ENCODE data around the gene ZBTB48.
"Not testable (repeated sequence)": the region's sequence is repeated elsewhere in the genome, so short reads cannot be mapped to it uniquely, and the experiment has no call there.

The ZBTB48 gene

DNA sequence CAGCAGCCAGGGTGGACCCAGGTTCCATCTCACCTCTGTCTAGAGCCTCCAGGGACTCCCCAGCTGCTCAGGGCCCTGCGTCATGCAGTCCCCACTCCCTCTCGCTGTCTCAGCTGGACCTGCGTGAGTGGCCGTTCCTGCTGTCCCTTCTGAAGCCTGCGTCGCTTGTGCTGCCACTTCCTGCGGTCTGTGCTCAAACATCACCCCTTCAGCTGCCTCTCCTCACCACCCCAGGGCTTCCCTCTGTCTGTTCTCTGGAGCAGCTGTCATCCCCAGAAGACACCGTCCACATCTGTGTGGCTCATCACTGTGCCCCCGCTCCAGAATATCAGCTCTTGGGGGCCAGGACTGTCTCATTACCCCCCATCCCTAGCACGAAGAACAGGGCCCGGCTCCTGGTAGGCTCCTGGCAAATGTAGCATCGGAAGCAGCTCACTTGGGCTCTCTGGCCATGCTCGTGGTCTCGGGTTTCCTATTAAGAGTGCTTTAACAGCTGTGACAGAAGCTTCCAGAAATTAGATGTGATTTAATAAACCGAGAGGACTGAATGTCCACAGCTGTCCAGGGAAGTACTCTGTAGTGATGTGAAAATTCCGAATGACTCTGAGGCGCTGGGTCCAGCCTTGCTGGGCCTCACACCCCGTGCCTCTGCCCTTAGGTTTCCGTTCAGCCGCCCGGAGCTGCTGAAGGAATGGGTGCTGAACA lies 48.2 kb downstream of the ZBTB48 start:
- Histone ChIP-seq H3K9me3 (ENCODE audit: control insufficient read depth, insufficient read depth, low read depth, low read length) (no peaks in the 10 kb centered on the region), H3K4me1 (ENCODE audit: control insufficient read depth, insufficient read depth, low read length) (peaks cover 4% of the 10 kb centered on the region; the same call in 1 of the 2 replicates), H3K4me3 (ENCODE audit: low read depth, low read length) (no peak overlapping the region), H3K9ac (ENCODE audit: low read length) (peak overlapping the region; percentile 48), H3K27me3 (ENCODE audit: control insufficient read depth, insufficient read depth, low read length) (no peaks in the 10 kb centered on the region), H3K36me3 (ENCODE audit: control insufficient read depth, insufficient read depth, low read length) (peaks cover 56% of the 10 kb centered on the region), H3K27ac (ENCODE audit: low read depth, low read length) (no peak overlapping the region)

DNA sequence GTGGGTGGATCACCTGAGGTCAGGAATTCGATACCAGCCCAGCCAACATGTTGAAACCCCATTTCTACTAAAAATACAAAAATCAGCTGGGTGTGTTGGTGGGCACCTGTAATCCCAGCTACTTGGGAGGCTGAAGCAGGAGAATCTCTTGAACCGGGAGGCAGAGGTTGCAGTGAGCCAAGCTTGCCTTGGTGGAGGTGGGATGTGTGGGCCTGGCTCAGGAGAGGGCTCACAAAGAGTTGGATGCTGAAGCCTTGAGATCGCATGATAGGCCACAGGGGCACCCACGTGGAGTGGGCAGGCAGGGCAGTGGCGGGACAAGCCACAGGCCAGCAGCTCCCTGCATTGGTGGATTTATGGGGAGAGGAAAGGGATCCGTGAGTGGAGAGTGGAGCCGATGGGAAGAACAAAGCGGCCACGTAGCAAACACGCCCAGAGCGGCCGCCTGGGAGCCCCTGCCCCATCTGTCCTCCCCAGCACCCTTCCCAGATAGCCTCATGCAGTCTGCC lies 49.2 kb downstream of the ZBTB48 start:
- Histone ChIP-seq H3K27ac (ENCODE audit: low read depth, low read length) (no peak overlapping the region), H3K9me3 (ENCODE audit: control insufficient read depth, insufficient read depth, low read depth, low read length) (no peaks in the 10 kb centered on the region), H3K4me1 (ENCODE audit: control insufficient read depth, insufficient read depth, low read length) (peaks cover 4% of the 10 kb centered on the region; the same call in 1 of the 2 replicates), H3K36me3 (ENCODE audit: control insufficient read depth, insufficient read depth, low read length) (peaks cover 56% of the 10 kb centered on the region), H3K9ac (ENCODE audit: low read length) (no peak overlapping the region), H3K4me3 (ENCODE audit: low read depth, low read length) (no peak overlapping the region), H3K27me3 (ENCODE audit: control insufficient read depth, insufficient read depth, low read length) (no peaks in the 10 kb centered on the region)

DNA sequence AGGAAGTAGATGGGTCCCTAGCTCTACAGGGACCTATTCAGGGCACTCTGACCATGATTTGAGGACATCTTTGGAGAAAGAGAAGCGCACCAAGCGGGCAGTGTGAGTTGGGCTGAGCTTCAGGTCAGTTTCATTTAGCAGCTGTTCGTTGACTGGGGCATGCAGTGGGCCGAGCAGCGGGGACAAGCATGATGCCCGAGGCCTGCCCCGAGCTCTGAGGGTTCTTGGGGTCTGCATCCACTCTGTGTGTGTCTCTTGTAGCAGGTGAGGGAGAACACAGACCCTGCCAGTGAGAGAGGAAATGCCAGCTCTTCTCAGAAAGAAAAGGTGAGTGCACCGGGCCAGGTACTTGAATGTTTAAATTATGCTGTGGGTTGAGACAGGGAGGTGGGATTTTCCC lies 50.2 kb downstream of the ZBTB48 start:
- Histone ChIP-seq H3K27me3 (ENCODE audit: control insufficient read depth, insufficient read depth, low read length) (no peaks in the 10 kb centered on the region), H3K4me3 (ENCODE audit: low read depth, low read length) (no peak overlapping the region), H3K36me3 (ENCODE audit: control insufficient read depth, insufficient read depth, low read length) (peaks cover 66% of the 10 kb centered on the region), H3K27ac (ENCODE audit: low read depth, low read length) (no peak overlapping the region), H3K9ac (ENCODE audit: low read length) (no peak overlapping the region), H3K4me1 (ENCODE audit: control insufficient read depth, insufficient read depth, low read length) (no peaks in the 10 kb centered on the region), H3K9me3 (ENCODE audit: control insufficient read depth, insufficient read depth, low read depth, low read length) (no peaks in the 10 kb centered on the region)

DNA sequence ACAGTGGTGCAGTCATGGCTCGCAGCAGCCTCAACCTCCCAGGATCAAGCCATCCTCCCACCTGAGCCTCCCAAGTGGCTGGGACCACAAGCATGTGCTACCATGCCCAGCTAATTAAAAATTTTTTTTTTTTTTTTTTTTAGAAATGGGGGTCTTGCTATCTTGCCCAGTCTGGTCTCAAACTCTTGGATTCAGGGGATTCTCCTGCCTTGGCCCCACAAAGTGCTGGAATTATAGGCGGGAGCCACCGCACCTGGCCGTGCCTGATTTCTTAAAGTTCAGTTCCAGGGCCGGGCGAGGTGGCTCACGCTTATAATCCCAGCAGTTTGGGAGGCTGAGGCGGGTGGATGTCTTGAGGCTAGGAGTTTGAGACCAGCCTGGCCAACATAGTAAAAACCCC lies 51.3 kb downstream of the ZBTB48 start:
- Histone ChIP-seq H3K36me3 (ENCODE audit: control insufficient read depth, insufficient read depth, low read length) (peaks cover 76% of the 10 kb centered on the region), H3K4me3 (ENCODE audit: low read depth, low read length) (no peak overlapping the region), H3K4me1 (ENCODE audit: control insufficient read depth, insufficient read depth, low read length) (no peaks in the 10 kb centered on the region), H3K27me3 (ENCODE audit: control insufficient read depth, insufficient read depth, low read length) (no peaks in the 10 kb centered on the region), H3K9ac (ENCODE audit: low read length) (no peak overlapping the region), H3K27ac (ENCODE audit: low read depth, low read length) (no peak overlapping the region), H3K9me3 (ENCODE audit: control insufficient read depth, insufficient read depth, low read depth, low read length) (no peaks in the 10 kb centered on the region)

DNA sequence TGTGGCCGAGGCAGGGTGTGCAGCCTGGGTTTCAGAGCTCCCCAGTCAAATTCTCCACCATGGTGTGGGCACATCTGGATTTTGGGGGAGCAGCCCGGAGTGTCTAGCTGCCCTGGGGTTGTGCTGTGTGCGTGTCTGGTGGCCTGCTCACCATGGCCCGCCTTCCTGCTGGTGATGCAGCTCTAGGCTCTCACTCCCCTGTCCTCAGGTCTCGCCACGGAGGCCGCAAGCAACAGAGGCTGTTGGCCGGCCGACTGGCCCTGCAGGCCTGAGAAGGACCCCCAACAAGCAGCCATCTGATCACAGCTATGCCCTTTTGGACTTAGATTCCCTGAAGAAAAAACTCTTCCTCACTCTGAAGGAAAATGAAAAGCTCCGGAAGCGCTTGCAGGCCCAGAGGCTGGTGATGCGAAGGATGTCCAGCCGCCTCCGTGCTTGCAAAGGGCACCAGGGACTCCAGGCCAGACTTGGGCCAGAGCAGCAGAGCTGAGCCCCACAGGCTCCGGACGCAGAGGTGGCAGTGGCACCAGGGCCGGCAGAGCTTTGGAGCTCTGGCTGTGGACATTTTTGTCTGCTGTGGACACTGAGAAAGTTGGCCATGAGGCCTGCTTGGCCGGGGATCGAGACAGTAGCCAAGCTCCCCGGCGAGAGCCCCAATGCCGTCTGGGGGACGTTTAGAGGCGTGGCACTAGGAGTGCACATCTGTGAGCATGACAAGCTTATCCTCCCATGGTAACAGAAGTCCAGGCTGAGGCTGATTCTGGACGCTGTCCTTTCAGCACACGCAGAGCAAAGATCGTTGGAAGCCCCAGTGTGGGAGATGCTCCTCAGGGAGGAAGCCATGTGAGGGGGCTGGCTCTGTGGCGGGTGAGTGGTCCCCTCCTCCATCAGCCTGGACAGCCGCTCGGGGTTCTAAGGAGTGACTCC lies 53.1 kb downstream of the ZBTB48 start:
- Histone ChIP-seq H3K27ac (ENCODE audit: low read depth, low read length) (no peak overlapping the region), H3K9ac (ENCODE audit: low read length) (no peak overlapping the region), H3K4me3 (ENCODE audit: low read depth, low read length) (no peak overlapping the region), H3K9me3 (ENCODE audit: control insufficient read depth, insufficient read depth, low read depth, low read length) (no peaks in the 10 kb centered on the region), H3K27me3 (ENCODE audit: control insufficient read depth, insufficient read depth, low read length) (no peaks in the 10 kb centered on the region), H3K36me3 (ENCODE audit: control insufficient read depth, insufficient read depth, low read length) (peaks cover 81% of the 10 kb centered on the region), H3K4me1 (ENCODE audit: control insufficient read depth, insufficient read depth, low read length) (no peaks in the 10 kb centered on the region)

DNA sequence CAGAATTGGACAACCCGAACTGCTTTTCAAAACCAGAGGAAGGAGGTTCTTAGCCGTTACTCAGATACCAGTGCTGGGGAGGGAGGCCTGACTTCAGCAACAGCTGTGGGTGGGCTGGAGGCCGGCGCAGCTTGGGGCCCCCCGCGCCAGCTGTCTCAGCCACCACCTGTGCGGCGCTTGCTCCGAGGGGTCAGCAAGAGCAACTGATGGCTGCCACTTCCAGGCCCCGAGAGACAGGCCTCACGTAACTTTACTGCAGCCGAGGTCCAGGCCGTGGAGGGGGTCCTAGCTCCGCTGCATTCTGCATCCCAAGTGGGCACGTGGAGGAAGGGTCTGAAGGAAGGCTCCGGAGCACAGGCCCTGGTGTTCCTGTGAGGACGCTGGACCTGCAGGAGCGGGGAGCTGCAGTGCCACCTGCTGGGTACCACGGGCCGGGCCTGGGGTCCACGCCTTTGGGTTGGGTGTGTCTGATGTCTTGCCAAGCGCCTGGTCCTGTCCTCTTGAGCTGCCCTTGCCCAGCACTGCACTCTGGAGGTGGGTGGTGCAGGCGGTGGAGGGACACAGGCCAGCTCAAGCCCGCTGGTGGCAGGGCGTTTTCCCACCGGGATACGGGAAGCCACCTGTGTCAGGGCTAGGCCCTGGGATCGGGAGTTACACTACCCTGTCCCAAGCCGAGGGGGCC lies 54.7 kb downstream of the ZBTB48 start:
- Histone ChIP-seq H3K4me1 (ENCODE audit: control insufficient read depth, insufficient read depth, low read length) (no peaks in the 10 kb centered on the region), H3K36me3 (ENCODE audit: control insufficient read depth, insufficient read depth, low read length) (peaks cover 80% of the 10 kb centered on the region), H3K4me3 (ENCODE audit: low read depth, low read length) (no peak overlapping the region), H3K9me3 (ENCODE audit: control insufficient read depth, insufficient read depth, low read depth, low read length) (no peaks in the 10 kb centered on the region), H3K9ac (ENCODE audit: low read length) (no peak overlapping the region), H3K27ac (ENCODE audit: low read depth, low read length) (no peak overlapping the region), H3K27me3 (ENCODE audit: control insufficient read depth, insufficient read depth, low read length) (no peaks in the 10 kb centered on the region)

DNA sequence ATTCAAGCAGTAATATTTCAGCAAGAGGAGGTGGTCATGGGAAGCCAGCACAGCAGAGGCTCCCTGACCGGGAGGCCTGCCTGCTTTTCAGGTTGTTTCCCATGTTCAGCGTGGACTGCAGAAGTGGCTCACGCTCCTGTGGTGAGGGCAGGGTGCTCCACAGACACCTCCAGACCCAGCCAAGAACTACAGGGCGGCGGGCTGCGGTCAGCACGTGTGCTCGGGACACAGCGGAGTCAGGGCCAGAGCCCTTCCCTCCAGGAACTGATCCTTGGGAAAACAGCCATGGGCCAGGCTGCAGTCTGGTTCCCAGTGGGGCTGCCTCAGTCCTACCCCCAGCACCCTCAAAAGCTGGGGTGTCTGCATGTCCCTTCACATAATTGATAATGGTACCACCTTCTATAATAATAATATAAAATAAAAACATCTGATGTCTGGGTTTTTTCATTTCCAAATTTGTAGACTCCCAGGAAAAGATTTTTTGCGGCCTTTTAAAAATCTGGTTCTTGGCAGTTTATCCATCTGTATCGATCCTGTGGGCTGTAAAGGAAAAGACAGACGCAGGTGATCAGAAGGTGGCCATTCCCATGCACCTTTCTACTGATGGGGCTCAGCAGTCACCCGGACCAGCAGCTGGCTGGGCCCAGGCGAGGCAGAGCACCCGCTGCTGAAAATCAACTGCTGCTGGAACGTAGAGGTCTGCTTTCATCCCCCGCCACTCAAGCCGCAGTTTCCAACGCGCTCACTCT lies 55.5 kb downstream of the ZBTB48 start:
- Histone ChIP-seq H3K9ac (ENCODE audit: low read length) (no peak overlapping the region), H3K27me3 (ENCODE audit: control insufficient read depth, insufficient read depth, low read length) (no peaks in the 10 kb centered on the region), H3K9me3 (ENCODE audit: control insufficient read depth, insufficient read depth, low read depth, low read length) (no peaks in the 10 kb centered on the region), H3K4me3 (ENCODE audit: low read depth, low read length) (no peak overlapping the region), H3K27ac (ENCODE audit: low read depth, low read length) (no peak overlapping the region), H3K36me3 (ENCODE audit: control insufficient read depth, insufficient read depth, low read length) (peaks cover 81% of the 10 kb centered on the region), H3K4me1 (ENCODE audit: control insufficient read depth, insufficient read depth, low read length) (no peaks in the 10 kb centered on the region)

DNA sequence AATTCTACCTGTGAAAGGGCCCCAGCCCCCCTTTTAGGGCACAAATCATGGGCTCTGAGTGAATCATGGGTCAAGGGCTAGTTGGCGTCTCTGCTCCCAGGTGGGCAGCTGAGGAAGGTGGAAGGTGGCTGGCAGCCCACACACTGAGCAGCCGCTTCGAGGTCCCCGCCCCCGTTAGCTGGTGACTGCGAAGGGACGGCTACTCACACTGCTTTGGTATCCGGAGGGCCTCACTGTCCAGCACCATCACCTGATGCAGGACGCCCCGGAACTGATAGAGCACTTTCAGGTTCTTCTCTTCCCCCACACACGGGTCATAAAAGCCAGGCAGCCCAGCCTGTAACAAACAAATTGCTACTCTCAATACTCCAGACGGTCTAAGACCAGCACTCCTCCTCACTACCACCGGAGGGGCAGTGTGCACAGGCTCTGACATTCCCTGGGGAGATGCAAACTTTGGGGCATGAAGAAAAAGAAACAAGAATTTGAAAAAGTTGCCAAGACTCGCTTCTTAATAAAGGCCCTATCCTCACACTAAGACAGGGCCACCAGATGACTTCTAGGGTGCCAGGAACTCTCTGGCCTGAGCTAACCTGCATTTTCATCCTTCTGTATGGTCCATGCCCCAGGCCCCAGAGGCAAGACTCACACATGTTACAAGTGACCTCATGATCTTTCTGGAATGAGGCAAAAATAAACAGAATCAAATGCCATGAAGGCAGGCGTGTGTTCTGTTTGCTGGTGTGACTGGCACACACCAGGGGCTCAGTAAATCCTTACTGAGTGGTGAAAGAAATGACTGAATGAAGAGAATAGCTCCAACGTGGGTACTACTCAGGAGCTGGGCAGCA lies 56.3 kb downstream of the ZBTB48 start:
- no peak overlapping the region for H3K4me3 ChIP-seq (ENCODE audit: low read depth, low read length)
- no peaks in the 10 kb centered on the region for H3K4me1 ChIP-seq (ENCODE audit: control insufficient read depth, insufficient read depth, low read length)
- no peaks in the 10 kb centered on the region for H3K27me3 ChIP-seq (ENCODE audit: control insufficient read depth, insufficient read depth, low read length)
- H3K36me3 ChIP-seq (ENCODE audit: control insufficient read depth, insufficient read depth, low read length) = peaks cover 88% of the 10 kb centered on the region
- H3K27ac ChIP-seq (ENCODE audit: low read depth, low read length) = no peak overlapping the region
- H3K9ac ChIP-seq (ENCODE audit: low read length) = no peak overlapping the region
- H3K9me3 ChIP-seq (ENCODE audit: control insufficient read depth, insufficient read depth, low read depth, low read length) = no peaks in the 10 kb centered on the region

DNA sequence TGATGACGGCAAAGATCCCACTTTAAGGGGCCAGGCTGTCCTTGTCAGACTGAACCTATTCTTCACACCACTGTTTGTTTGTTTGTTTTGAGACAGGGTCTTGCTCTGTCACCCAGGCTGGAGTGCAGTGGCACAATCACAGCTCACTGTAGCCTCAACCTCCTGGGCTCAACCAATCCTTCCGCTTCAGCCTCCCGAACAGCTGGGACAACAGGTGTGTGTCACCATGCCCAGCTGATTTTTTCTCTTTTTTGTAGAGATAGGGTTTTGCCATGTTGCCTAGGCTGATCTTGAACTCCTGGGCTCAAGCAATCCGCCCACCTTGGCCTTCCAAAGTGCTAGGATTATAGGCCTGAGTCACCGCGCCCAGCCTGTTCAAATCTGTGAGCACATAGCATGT lies 57.0 kb downstream of the ZBTB48 start:
- not testable (repeated sequence) for H3K27ac ChIP-seq (ENCODE audit: low read depth, low read length); H3K9ac ChIP-seq (ENCODE audit: low read length); H3K4me3 ChIP-seq (ENCODE audit: low read depth, low read length); H3K4me1 ChIP-seq (ENCODE audit: control insufficient read depth, insufficient read depth, low read length); H3K9me3 ChIP-seq (ENCODE audit: control insufficient read depth, insufficient read depth, low read depth, low read length); H3K27me3 ChIP-seq (ENCODE audit: control insufficient read depth, insufficient read depth, low read length)
- H3K36me3 ChIP-seq (ENCODE audit: control insufficient read depth, insufficient read depth, low read length) = peaks cover 92% of the 10 kb centered on the region

DNA sequence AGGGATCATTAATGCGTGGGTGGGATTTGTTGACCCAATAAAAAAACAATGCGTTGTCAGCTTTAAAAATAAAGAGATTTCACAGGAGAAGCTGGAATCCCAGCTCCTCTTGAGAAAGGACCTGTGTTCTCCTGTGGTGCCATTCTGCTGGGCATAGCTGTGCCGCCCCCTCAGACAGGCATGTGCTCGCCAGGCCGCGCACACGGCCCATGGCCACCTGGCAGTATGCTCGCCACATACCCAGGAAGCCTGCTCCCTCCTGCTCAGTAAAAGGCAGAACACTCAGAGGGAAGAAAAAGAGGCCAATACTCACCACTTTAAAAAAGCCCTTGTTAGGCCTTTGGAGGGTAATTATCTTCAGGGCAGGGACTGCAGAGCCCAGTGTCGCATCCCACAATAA lies 58.0 kb downstream of the ZBTB48 start:
- Histone ChIP-seq H3K27ac (ENCODE audit: low read depth, low read length) (no peak overlapping the region), H3K36me3 (ENCODE audit: control insufficient read depth, insufficient read depth, low read length) (peaks cover 95% of the 10 kb centered on the region)

More for the DNA sequence above, 58.0 kb downstream of the ZBTB48 start:
- Histone ChIP-seq H3K27me3 (ENCODE audit: control insufficient read depth, insufficient read depth, low read length) (no peaks in the 10 kb centered on the region), H3K4me1 (ENCODE audit: control insufficient read depth, insufficient read depth, low read length) (no peaks in the 10 kb centered on the region), H3K4me3 (ENCODE audit: low read depth, low read length) (no peak overlapping the region), H3K9ac (ENCODE audit: low read length) (no peak overlapping the region), H3K9me3 (ENCODE audit: control insufficient read depth, insufficient read depth, low read depth, low read length) (no peaks in the 10 kb centered on the region)

Data from HUES6 (cell line).